SH-SY5Y (cell line): ENCODE data around the gene RAP1GAP2.

ENCODE experiments used
- GATA2 ChIP-seq: IDR thresholded peaks from 2 replicates; pipeline ENCODE4 v1.6.1; 2011; ENCODE audit warnings: mild to moderate bottlenecking, low read depth, low read length
- GATA3 ChIP-seq: IDR thresholded peaks from 2 replicates; pipeline ENCODE4 v1.6.1; 2011; ENCODE audit warnings: low read depth, mild to moderate bottlenecking, low read length, moderate library complexity

DNA sequence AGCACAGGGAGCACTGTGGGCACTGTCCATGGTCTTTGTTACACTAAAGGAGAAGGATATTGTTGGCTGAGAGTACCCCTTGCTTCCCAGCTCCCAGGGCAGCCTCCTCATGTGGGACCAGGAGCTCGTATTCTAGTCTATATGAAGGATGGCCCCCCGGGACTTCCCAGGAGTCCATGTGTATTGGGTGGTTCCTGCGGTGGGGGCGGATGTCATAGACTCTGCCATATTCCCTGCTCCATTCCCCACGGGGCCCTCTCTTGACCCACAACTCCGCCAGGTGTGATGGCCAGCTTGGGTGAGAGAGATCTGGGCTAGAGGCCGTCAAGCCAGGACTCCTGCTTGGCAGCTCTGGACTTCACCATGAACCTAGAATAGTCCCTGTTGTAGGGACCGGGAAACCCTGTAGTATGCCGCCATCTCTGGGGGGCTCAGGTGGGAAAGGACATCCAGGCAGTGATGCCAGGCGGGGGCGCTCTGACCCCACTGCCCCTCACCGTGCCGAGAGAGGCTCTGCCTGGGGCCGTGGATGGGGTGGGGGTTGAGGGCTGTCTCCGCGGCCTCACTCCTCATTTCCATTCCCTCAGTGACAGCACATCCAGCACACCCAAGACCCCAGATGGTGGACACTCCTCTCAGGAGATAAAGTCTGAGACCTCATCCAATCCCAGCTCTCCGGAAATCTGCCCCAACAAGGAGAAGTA lies 229.3 kb downstream of the RAP1GAP2 start:
- TF ChIP-seq GATA2: no peak
- no peak for TF ChIP-seq GATA3
